SK-N-SH treated with all-trans-retinoic acid at 6 μM for 48 hours (cell line): ENCODE data around the gene ARHGAP28.

Experiments
- ATAC-seq: fragments of 200-7000 bp; cut with Tn5 transposase; 3 replicates; pipeline ENCODE4 v1.9.1; 2020; ENCODE audit warnings: mild to moderate bottlenecking, moderate library complexity
- ARNTL ChIP-seq: fragments of 450-650 bp; formaldehyde crosslinking; IDR thresholded peaks from 2 replicates; pipeline ENCODE4 v1.5.0; 2020; ENCODE audit warnings: low read depth, mild to moderate bottlenecking, moderate library complexity, borderline replicate concordance
- BACH2 ChIP-seq: fragments of 250-450 bp; sonication (Bioruptor Pico); IDR thresholded peaks from 2 replicates; pipeline ENCODE4 v1.9.0; 2021; ENCODE audit warnings: mild to moderate bottlenecking, borderline replicate concordance
- CREB5 ChIP-seq: fragments of 250-450 bp; sonication (Bioruptor Pico); IDR thresholded peaks from 2 replicates; pipeline ENCODE4 v1.5.1; 2020; ENCODE audit warnings: low read depth, mild to moderate bottlenecking, moderate library complexity
- CSDC2 ChIP-seq: fragments of 250-450 bp; sonication (Bioruptor Pico); IDR thresholded peaks from 2 replicates; pipeline ENCODE4 v1.5.0; 2020; ENCODE audit warnings: mild to moderate bottlenecking, moderate library complexity
- CSRNP3 ChIP-seq: fragments of 250-450 bp; sonication (Bioruptor Pico); IDR thresholded peaks from 2 replicates; pipeline ENCODE4 v1.5.1; 2021; ENCODE audit warnings: mild to moderate bottlenecking, moderate library complexity
- ESRRG ChIP-seq: fragments of 250-450 bp; sonication (Bioruptor Pico); IDR thresholded peaks from 2 replicates; pipeline ENCODE4 v1.6.1; 2021; ENCODE audit warnings: mild to moderate bottlenecking
- GLIS3 ChIP-seq: fragments of 250-450 bp; sonication (Bioruptor Pico); IDR thresholded peaks from 2 replicates; pipeline ENCODE4 v1.5.0; 2020; ENCODE audit warnings: mild to moderate bottlenecking, moderate library complexity
- ISL1 ChIP-seq: fragments of 250-450 bp; sonication (Bioruptor Pico); IDR thresholded peaks from 2 replicates; pipeline ENCODE4 v2.1.2; 2022; ENCODE audit warnings: mild to moderate bottlenecking, moderate library complexity
- OSR1 ChIP-seq: fragments of 250-450 bp; sonication (Bioruptor Pico); IDR thresholded peaks from 2 replicates; pipeline ENCODE4 v1.8.0; 2022; ENCODE audit warnings: moderate library complexity, mild to moderate bottlenecking, inconsistent platforms
- PATZ1 ChIP-seq: fragments of 250-450 bp; sonication (Bioruptor Pico); IDR thresholded peaks from 2 replicates; pipeline ENCODE4 v1.8.0; 2020; ENCODE audit warnings: mild to moderate bottlenecking, moderate library complexity, borderline replicate concordance
- PPARA ChIP-seq: fragments of 250-450 bp; sonication (Bioruptor Pico); IDR thresholded peaks from 2 replicates; pipeline ENCODE4 v1.5.0; 2020; ENCODE audit warnings: mild to moderate bottlenecking, borderline replicate concordance
- RARB ChIP-seq: fragments of 250-450 bp; sonication (Bioruptor Pico); IDR thresholded peaks from 2 replicates; pipeline ENCODE4 v1.8.0; 2021; ENCODE audit warnings: mild to moderate bottlenecking, moderate library complexity
- TCF4 ChIP-seq: fragments of 250-450 bp; sonication (Bioruptor Pico); IDR thresholded peaks from 2 replicates; pipeline ENCODE4 v1.8.0; 2021; ENCODE audit warnings: mild to moderate bottlenecking, moderate library complexity, borderline replicate concordance
- TOX ChIP-seq: fragments of 250-450 bp; sonication (Bioruptor Pico); IDR thresholded peaks from 2 replicates; pipeline ENCODE4 v1.8.0; 2021; ENCODE audit warnings: mild to moderate bottlenecking, moderate library complexity, borderline replicate concordance
- ZC3H10 ChIP-seq: fragments of 250-450 bp; sonication (Bioruptor Pico); IDR thresholded peaks from 2 replicates; pipeline ENCODE4 v1.5.1; 2021; ENCODE audit warnings: mild to moderate bottlenecking, moderate library complexity
- ZFP3 ChIP-seq: fragments of 250-450 bp; sonication (Bioruptor Pico); IDR thresholded peaks from 2 replicates; pipeline ENCODE4 v1.5.0; 2020; ENCODE audit warnings: mild to moderate bottlenecking, moderate library complexity
- ZFP30 ChIP-seq: fragments of 450-650 bp; formaldehyde crosslinking; IDR thresholded peaks from 2 replicates; pipeline ENCODE4 v1.5.0; 2022; ENCODE audit warnings: mild to moderate bottlenecking, moderate library complexity
- ZNF565 ChIP-seq: fragments of 450-650 bp; formaldehyde crosslinking; conservative IDR thresholded peaks from 2 replicates; pipeline ENCODE4 v1.5.0; 2020; ENCODE audit warnings: low read depth, mild to moderate bottlenecking, moderate library complexity
- ZNF70 ChIP-seq: fragments of 450-650 bp; formaldehyde crosslinking; IDR thresholded peaks from 2 replicates; pipeline ENCODE4 v1.5.0; 2020; ENCODE audit warnings: mild to moderate bottlenecking, moderate library complexity
- ZNF8 ChIP-seq: fragments of 450-650 bp; formaldehyde crosslinking; IDR thresholded peaks from 2 replicates; pipeline ENCODE4 v1.5.0; 2020; ENCODE audit warnings: mild to moderate bottlenecking, moderate library complexity
- TF ChIP-seq, protein P1 (sequence below): fragments of 250-450 bp; sonication (Bioruptor Pico); IDR thresholded peaks from 2 replicates; pipeline ENCODE4 v1.5.0; 2020; ENCODE audit warnings: mild to moderate bottlenecking, moderate library complexity
- TF ChIP-seq, protein P2 (sequence below): fragments of 250-450 bp; sonication (Bioruptor Pico); IDR thresholded peaks from 2 replicates; pipeline ENCODE4 v1.8.0; 2021; ENCODE audit warnings: low read depth, mild to moderate bottlenecking, moderate library complexity, borderline replicate concordance

Gene ARHGAP28

GRCh38 chr18:6683112-6683876 is 46.2 kb upstream of the ARHGAP28 start:
- ATAC-seq = no peak
- TF ChIP-seq ESRRG = no peak
- no peak for TF ChIP-seq ZC3H10 (CRISPR knock-in tag)
- no peak for TF ChIP-seq ZNF70 (CRISPR knock-in tag)
- TF ChIP-seq PPARA (CRISPR knock-in tag) = no peak
- no peak for TF ChIP-seq ZFP30 (CRISPR knock-in tag)

- no peak for ATAC-seq
- no peak for TF ChIP-seq ESRRG
- no peak for TF ChIP-seq ZC3H10 (CRISPR knock-in tag)
- no peak for TF ChIP-seq CSDC2 (CRISPR knock-in tag)
- no peak for TF ChIP-seq CREB5 (CRISPR knock-in tag)
- TF ChIP-seq ZNF565 (CRISPR knock-in tag) = no peak
- no peak for TF ChIP-seq OSR1 (CRISPR knock-in tag)
- TF ChIP-seq TCF4 = no peak
- no peak for TF ChIP-seq ZFP3 (CRISPR knock-in tag)
Measured at GRCh38 chr18:6687676-6688075, 41.8 kb upstream of the ARHGAP28 start.

- no peak for ATAC-seq
- TF ChIP-seq ZC3H10 (CRISPR knock-in tag) = no peak
- no peak for TF ChIP-seq CSRNP3
Measured at GRCh38 chr18:6708890-6709289, 20.6 kb upstream of the ARHGAP28 start.

GRCh38 chr18:6711467-6711866 is 18.0 kb upstream of the ARHGAP28 start:
- TF ChIP-seq ZNF565 (CRISPR knock-in tag) (no peak), BACH2 (CRISPR knock-in tag) (no peak)
- no peak for ATAC-seq

- ATAC-seq = no peak; the same call in 2 of the 3 replicates
- TF ChIP-seq, protein P1, sequence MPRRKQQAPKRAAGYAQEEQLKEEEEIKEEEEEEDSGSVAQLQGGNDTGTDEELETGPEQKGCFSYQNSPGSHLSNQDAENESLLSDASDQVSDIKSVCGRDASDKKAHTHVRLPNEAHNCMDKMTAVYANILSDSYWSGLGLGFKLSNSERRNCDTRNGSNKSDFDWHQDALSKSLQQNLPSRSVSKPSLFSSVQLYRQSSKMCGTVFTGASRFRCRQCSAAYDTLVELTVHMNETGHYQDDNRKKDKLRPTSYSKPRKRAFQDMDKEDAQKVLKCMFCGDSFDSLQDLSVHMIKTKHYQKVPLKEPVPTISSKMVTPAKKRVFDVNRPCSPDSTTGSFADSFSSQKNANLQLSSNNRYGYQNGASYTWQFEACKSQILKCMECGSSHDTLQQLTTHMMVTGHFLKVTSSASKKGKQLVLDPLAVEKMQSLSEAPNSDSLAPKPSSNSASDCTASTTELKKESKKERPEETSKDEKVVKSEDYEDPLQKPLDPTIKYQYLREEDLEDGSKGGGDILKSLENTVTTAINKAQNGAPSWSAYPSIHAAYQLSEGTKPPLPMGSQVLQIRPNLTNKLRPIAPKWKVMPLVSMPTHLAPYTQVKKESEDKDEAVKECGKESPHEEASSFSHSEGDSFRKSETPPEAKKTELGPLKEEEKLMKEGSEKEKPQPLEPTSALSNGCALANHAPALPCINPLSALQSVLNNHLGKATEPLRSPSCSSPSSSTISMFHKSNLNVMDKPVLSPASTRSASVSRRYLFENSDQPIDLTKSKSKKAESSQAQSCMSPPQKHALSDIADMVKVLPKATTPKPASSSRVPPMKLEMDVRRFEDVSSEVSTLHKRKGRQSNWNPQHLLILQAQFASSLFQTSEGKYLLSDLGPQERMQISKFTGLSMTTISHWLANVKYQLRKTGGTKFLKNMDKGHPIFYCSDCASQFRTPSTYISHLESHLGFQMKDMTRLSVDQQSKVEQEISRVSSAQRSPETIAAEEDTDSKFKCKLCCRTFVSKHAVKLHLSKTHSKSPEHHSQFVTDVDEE (CRISPR knock-in tag) = no peak
- TF ChIP-seq TOX (CRISPR knock-in tag) (no peak), ZNF8 (CRISPR knock-in tag) (no peak), PPARA (CRISPR knock-in tag) (no peak), ESRRG (no peak), PATZ1 (CRISPR knock-in tag) (no peak), ZFP3 (CRISPR knock-in tag) (no peak), RARB (CRISPR knock-in tag) (no peak), OSR1 (CRISPR knock-in tag) (no peak), CSRNP3 (no peak), ZNF70 (CRISPR knock-in tag) (no peak), ISL1 (CRISPR knock-in tag) (no peak), ARNTL (no peak), GLIS3 (CRISPR knock-in tag) (no peak), ZFP30 (CRISPR knock-in tag) (no peak)
- TF ChIP-seq, protein P2, sequence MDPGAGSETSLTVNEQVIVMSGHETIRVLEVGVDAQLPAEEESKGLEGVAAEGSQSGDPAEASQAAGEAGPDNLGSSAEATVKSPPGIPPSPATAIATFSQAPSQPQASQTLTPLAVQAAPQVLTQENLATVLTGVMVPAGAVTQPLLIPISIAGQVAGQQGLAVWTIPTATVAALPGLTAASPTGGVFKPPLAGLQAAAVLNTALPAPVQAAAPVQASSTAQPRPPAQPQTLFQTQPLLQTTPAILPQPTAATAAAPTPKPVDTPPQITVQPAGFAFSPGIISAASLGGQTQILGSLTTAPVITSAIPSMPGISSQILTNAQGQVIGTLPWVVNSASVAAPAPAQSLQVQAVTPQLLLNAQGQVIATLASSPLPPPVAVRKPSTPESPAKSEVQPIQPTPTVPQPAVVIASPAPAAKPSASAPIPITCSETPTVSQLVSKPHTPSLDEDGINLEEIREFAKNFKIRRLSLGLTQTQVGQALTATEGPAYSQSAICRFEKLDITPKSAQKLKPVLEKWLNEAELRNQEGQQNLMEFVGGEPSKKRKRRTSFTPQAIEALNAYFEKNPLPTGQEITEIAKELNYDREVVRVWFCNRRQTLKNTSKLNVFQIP (CRISPR knock-in tag) = no peak
Measured at GRCh38 chr18:6712401-6712800, 17.1 kb upstream of the ARHGAP28 start.
